GM12801 (cell line): ENCODE measurements around the gene CARS1.

Experiments
- CTCF ChIP-seq: IDR thresholded peaks from one replicate; pipeline ENCODE4 v1.5.1; 2011; ENCODE audit warnings: control low read depth; ENCODE audit not compliant: insufficient read length; ENCODE audit errors: extremely low read depth

The CARS1 gene

GRCh38 chr11:3087821-3088800, 30.9 kb upstream of the CARS1 start:
- no peak for TF ChIP-seq CTCF

GRCh38 chr11:3087373-3087772, 30.1 kb upstream of the CARS1 start:
- TF ChIP-seq CTCF, result no peak

- TF ChIP-seq CTCF, result no peak
These were observed 29.5 kb upstream of the CARS1 start for GRCh38 chr11:3086671-3087150.

GRCh38 chr11:3086114-3086513, 28.9 kb upstream of the CARS1 start:
- TF ChIP-seq CTCF, result no peak

- no peak for TF ChIP-seq CTCF
These were observed 27.8 kb upstream of the CARS1 start for GRCh38 chr11:3085052-3085451.

GRCh38 chr11:3083321-3083720, 26.1 kb upstream of the CARS1 start:
- TF ChIP-seq CTCF, result no peak

- TF ChIP-seq CTCF, result no peak
These were observed 24.1 kb upstream of the CARS1 start for GRCh38 chr11:3081386-3081751.
